Measurements from ENCODE around the gene TRMT1L. TPM values are rescaled to one million over a fixed set of nuclear protein-coding genes. Genes with fewer than 3 reads are reported as not detected.

Gene TRMT1L
- total RNA-seq, 4 donors from 2014 or later = 7.6 to 19.1 (median 14.1) TPM

- H3K36me3 ChIP-seq = peaks cover 55% of the 10 kb centered on the region
- no peaks in the 10 kb centered on the region for H3K9me3 ChIP-seq
- H3K27me3 ChIP-seq = no peaks in the 10 kb centered on the region
- DNase-seq (ENCODE audit: low spot score in 2 of 2) = no peak
- no peak overlapping the region for H3K27ac ChIP-seq
- TF ChIP-seq EP300 (IDR thresholded peaks at IDR 0.05) (no peak), CTCF (IDR thresholded peaks at IDR 0.05) (no peak), POLR2AphosphoS5 (IDR thresholded peaks at IDR 0.05) (no peak), POLR2A (IDR thresholded peaks at IDR 0.05) (no peak)
- no peak overlapping the region for H3K4me3 ChIP-seq
- WGBS = 73% methylated on average over 1 of the region's 1 CpG
- no peaks in the 10 kb centered on the region for H3K4me1 ChIP-seq
Measured at GRCh38 chr1:185166106-185166505, 9.4 kb upstream of the TRMT1L start.

DNA sequence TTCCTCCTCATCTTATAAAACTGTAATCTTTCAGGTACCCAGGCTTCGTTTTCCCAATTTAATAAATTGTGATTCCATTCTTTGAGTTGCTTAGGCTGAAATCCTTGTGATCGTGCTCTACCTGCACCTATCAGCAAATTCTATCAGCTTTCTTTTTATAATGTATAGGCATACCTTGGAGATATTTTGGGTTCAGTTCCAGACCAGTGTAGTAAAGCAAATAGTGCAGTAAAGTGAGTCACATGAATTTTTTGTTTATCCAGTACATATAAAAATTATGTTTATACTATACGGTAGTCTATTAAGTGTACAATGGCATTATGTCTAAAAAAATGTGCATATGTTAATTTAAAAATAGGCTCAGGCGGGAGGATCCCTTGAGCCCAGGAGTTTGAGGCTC lies 5.7 kb upstream of the TRMT1L start:
- DNase-seq (ENCODE audit: low spot score in 2 of 2) = no peak
- Histone ChIP-seq H3K4me3 (no peak overlapping the region), H3K27me3 (no peaks in the 10 kb centered on the region), H3K9me3 (no peaks in the 10 kb centered on the region), H3K27ac (no peak overlapping the region), H3K36me3 (peaks cover 43% of the 10 kb centered on the region), H3K4me1 (peaks cover 9% of the 10 kb centered on the region)
- WGBS = 97% methylated on average over 4 of the region's 4 CpGs
- no peak for TF ChIP-seq POLR2A (IDR thresholded peaks at IDR 0.05)
- TF ChIP-seq EP300 (IDR thresholded peaks at IDR 0.05) = no peak
- no peak for TF ChIP-seq POLR2AphosphoS5 (IDR thresholded peaks at IDR 0.05)
- TF ChIP-seq CTCF (IDR thresholded peaks at IDR 0.05) = no peak

DNA sequence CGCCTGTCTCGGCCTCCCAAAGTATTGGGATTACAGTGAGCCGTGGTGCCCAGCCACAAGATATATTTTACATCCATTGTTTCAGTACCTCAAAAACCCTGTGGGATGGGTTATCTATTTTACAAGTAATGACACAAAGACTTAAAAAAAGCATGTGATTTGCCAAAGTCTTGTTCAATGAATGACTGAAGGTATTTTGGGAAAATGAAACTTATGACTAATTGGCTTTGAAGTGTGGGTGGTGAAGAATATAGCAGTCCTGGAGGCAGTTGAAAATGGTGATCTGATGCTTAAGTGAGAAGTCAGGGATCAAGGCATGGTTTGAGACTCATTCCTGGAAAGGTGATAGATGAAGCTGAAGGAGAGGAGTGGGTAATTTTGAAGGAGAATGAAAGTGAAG lies 3.2 kb upstream of the TRMT1L start:
- Histone ChIP-seq H3K27me3 (no peaks in the 10 kb centered on the region), H3K36me3 (peaks cover 31% of the 10 kb centered on the region), H3K4me3 (no peak overlapping the region), H3K4me1 (peaks cover 20% of the 10 kb centered on the region), H3K27ac (no peak overlapping the region), H3K9me3 (no peaks in the 10 kb centered on the region)
- WGBS = 93% methylated on average over 3 of the region's 3 CpGs
- no peak for DNase-seq (ENCODE audit: low spot score in 2 of 2)
- no peak for TF ChIP-seq POLR2AphosphoS5 (IDR thresholded peaks at IDR 0.05)
- no peak for TF ChIP-seq POLR2A (IDR thresholded peaks at IDR 0.05)
- no peak for TF ChIP-seq EP300 (IDR thresholded peaks at IDR 0.05)
- no peak for TF ChIP-seq CTCF (IDR thresholded peaks at IDR 0.05)

- no peak overlapping the region for H3K4me3 ChIP-seq
- 80% methylated on average over 2 of the region's 2 CpGs for WGBS
Measured at GRCh38 chr1:185158800-185159199, 2.0 kb upstream of the TRMT1L start.

More at GRCh38 chr1:185158800-185159199, 2.0 kb upstream of the TRMT1L start:
- no peaks in the 10 kb centered on the region for H3K27me3 ChIP-seq
- H3K9me3 ChIP-seq = no peaks in the 10 kb centered on the region
- no peak for DNase-seq (ENCODE audit: low spot score in 2 of 2)
- no peak overlapping the region for H3K27ac ChIP-seq
- H3K4me1 ChIP-seq = peaks cover 31% of the 10 kb centered on the region
- TF ChIP-seq POLR2AphosphoS5 (IDR thresholded peaks at IDR 0.05) = no peak
- no peak for TF ChIP-seq EP300 (IDR thresholded peaks at IDR 0.05)
- TF ChIP-seq CTCF (IDR thresholded peaks at IDR 0.05) = no peak
- TF ChIP-seq POLR2A (IDR thresholded peaks at IDR 0.05) = no peak
- peaks cover 25% of the 10 kb centered on the region for H3K36me3 ChIP-seq
